ENCODE results near the gene LGALS14.
"Not testable (repeated sequence)": the region's sequence is repeated elsewhere in the genome, so short reads cannot be mapped to it uniquely, and the experiment has no call there.

LGALS14 gene

GRCh38 chr19:39704181-39705044 is at the start of gene LGALS14:
LGALS14 (plus strand) TSS chr19:39704481; CDS start chr19:39704529, 48 bp downstream.
- DNase-seq (ENCODE audit: low read depth in 2 of 3, low spot score in 1 of 3), result peak in 1 of 3 donors; percentile 22

- no peak for DNase-seq (ENCODE audit: low read depth in 2 of 3, low spot score in 1 of 3)
These were observed 48.7 kb upstream of the LGALS14 start, which contains the start of gene LGALS16 for GRCh38 chr19:39655613-39656012. LGALS16 (plus strand) TSS chr19:39655913; CDS start chr19:39655962, 49 bp downstream.

- DNase-seq (ENCODE audit: low read depth in 2 of 3, low spot score in 1 of 3), result no peak
These were observed 44.5 kb upstream of the LGALS14 start for GRCh38 chr19:39659791-39660190.

GRCh38 chr19:39660661-39661060 is 43.6 kb upstream of the LGALS14 start:
- DNase-seq (ENCODE audit: low read depth in 2 of 3, low spot score in 1 of 3), result no peak

- no peak for DNase-seq (ENCODE audit: low read depth in 2 of 3, low spot score in 1 of 3)
These were observed 42.7 kb upstream of the LGALS14 start for GRCh38 chr19:39661565-39661964.

GRCh38 chr19:39669860-39670259 is 34.4 kb upstream of the LGALS14 start:
- not testable (repeated sequence) for DNase-seq (ENCODE audit: low read depth in 2 of 3, low spot score in 1 of 3)

- no peak for DNase-seq (ENCODE audit: low read depth in 2 of 3, low spot score in 1 of 3)
These were observed 33.3 kb upstream of the LGALS14 start for GRCh38 chr19:39670998-39671397.

- peak; percentile 15 to 70 (median 23) for DNase-seq (ENCODE audit: low read depth in 2 of 3, low spot score in 1 of 3)
These were observed 32.4 kb upstream of the LGALS14 start for GRCh38 chr19:39671739-39672363.

- no peak for DNase-seq (ENCODE audit: low read depth in 2 of 3, low spot score in 1 of 3)
These were observed 31.8 kb upstream of the LGALS14 start for GRCh38 chr19:39672473-39672872.

GRCh38 chr19:39673862-39674261 is 30.4 kb upstream of the LGALS14 start:
- not testable (repeated sequence) for DNase-seq (ENCODE audit: low read depth in 2 of 3, low spot score in 1 of 3)

GRCh38 chr19:39676004-39676403 is 28.3 kb upstream of the LGALS14 start:
- DNase-seq (ENCODE audit: low read depth in 2 of 3, low spot score in 1 of 3), result peak in 2 of 3 donors; percentile 16 to 26

GRCh38 chr19:39677961-39678889 is 26.1 kb upstream of the LGALS14 start:
- DNase-seq (ENCODE audit: low read depth in 2 of 3, low spot score in 1 of 3), result no peak

- DNase-seq (ENCODE audit: low read depth in 2 of 3, low spot score in 1 of 3), result peak; percentile 49 to 56 (median 54)
These were observed 25.1 kb upstream of the LGALS14 start for GRCh38 chr19:39679056-39679790.

- peak; percentile 37 to 60 (median 47) for DNase-seq (ENCODE audit: low read depth in 2 of 3, low spot score in 1 of 3)
These were observed 24.5 kb upstream of the LGALS14 start for GRCh38 chr19:39679791-39680168.

- DNase-seq (ENCODE audit: low read depth in 2 of 3, low spot score in 1 of 3), result no peak
These were observed 23.7 kb upstream of the LGALS14 start for GRCh38 chr19:39680593-39680992.

GRCh38 chr19:39681416-39681815 is 22.9 kb upstream of the LGALS14 start:
- DNase-seq (ENCODE audit: low read depth in 2 of 3, low spot score in 1 of 3), result no peak

- no peak for DNase-seq (ENCODE audit: low read depth in 2 of 3, low spot score in 1 of 3)
These were observed 20.0 kb upstream of the LGALS14 start for GRCh38 chr19:39684267-39684666.

- DNase-seq (ENCODE audit: low read depth in 2 of 3, low spot score in 1 of 3), result no peak
These were observed 17.5 kb upstream of the LGALS14 start for GRCh38 chr19:39686739-39687138.

- DNase-seq (ENCODE audit: low read depth in 2 of 3, low spot score in 1 of 3), result not testable (repeated sequence)
These were observed 15.6 kb upstream of the LGALS14 start for GRCh38 chr19:39688637-39689036.

- no peak for DNase-seq (ENCODE audit: low read depth in 2 of 3, low spot score in 1 of 3)
These were observed 12.1 kb upstream of the LGALS14 start for GRCh38 chr19:39692166-39692565.

All from stimulated activated CD4-positive, alpha-beta T cell treated with anti-CD3 and anti-CD28 coated beads, Interleukin-12 subunit alpha, Interleukin-12 subunit beta, amount 100 ng/mL, for 48 hours (primary cell).